ENCODE measurements around the gene CPEB3.

- TF ChIP-seq POLR2A (IDR thresholded peaks at IDR 0.05) = no peak
- TF ChIP-seq, protein P1, sequence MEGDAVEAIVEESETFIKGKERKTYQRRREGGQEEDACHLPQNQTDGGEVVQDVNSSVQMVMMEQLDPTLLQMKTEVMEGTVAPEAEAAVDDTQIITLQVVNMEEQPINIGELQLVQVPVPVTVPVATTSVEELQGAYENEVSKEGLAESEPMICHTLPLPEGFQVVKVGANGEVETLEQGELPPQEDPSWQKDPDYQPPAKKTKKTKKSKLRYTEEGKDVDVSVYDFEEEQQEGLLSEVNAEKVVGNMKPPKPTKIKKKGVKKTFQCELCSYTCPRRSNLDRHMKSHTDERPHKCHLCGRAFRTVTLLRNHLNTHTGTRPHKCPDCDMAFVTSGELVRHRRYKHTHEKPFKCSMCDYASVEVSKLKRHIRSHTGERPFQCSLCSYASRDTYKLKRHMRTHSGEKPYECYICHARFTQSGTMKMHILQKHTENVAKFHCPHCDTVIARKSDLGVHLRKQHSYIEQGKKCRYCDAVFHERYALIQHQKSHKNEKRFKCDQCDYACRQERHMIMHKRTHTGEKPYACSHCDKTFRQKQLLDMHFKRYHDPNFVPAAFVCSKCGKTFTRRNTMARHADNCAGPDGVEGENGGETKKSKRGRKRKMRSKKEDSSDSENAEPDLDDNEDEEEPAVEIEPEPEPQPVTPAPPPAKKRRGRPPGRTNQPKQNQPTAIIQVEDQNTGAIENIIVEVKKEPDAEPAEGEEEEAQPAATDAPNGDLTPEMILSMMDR (IDR thresholded peaks at IDR 0.05) = no peak
These were observed 22.1 kb downstream of the CPEB3 start for GRCh38 chr10:92268748-92269147.

All from prostate gland (tissue), 2 donors.